CD4-positive, alpha-beta T cell treated with Interleukin-10 for 1 hour (primary cell): ENCODE data around the gene PEX5L.
"Not testable (repeated sequence)": the region's sequence is repeated elsewhere in the genome, so short reads cannot be mapped to it uniquely, and the experiment has no call there.

Experiments used
- DNase-seq: peaks from one replicate; pipeline ENCODE4 v3.0.0-alpha.2; 2020

The PEX5L gene

DNA sequence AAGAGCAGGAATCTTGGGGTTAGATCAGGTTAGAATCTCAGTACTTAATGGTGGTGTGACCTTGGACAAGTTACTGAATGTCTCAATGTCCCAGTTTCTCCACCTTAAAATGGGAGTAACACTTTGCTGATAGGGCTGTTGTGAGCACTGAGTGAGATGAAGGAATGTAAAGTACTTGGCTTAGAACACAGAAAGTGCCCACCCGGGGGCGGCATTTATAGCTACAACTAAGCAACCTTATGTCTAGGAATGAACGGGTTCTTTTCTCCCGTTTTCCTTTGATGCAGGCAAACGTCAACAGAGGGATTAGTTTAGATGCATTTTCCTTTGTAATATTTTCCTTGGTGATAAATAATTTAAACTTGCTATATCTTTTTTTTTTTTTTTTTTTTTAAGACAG, 207.3 kb downstream of the PEX5L start:
- DNase-seq, result no peak

GRCh38 chr3:179828738-179829137, 208.0 kb downstream of the PEX5L start:
- DNase-seq, result no peak

DNA sequence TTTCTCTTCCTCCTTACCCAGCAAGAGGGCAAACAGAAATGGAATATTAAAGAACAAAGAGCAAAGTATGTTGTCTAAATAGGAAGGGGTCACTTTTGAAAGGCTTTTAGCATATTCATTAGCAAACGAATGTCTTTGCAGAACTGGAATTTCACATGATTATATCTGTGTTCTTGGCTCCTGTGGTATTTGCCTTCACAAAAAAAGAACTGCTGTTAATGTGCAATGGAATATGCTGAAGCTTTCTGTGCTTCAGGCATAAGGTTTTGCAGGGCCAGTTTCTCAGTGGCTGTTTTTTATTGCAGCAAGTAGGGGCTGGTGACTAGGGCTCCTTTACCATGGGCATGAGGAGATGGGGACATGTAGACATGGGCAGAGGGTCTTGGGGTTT, 210.5 kb downstream of the PEX5L start:
- no peak for DNase-seq

- no peak for DNase-seq
Measured at GRCh38 chr3:179825527-179826246, 211.1 kb downstream of the PEX5L start.

DNA sequence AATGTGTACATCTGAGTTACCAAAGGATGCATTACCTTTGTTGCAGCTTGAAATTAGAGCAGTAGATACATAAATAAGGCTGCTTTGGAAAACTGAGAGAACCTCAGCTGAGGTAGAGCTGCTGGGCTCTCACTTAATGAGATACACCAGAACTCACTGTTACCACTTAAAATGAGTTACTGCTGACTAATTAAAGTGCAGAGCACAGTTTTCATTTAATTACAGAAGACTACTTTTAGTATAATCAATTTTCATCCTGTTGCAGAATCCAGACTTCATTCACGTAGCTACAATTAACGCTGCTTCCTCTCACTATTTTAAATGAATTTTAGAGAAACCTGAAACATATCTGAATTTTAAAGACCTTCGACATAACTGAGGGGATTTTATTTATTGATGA, 214.4 kb downstream of the PEX5L start:
- no peak for DNase-seq

GRCh38 chr3:179819379-179819778, 217.4 kb downstream of the PEX5L start:
- DNase-seq, result no peak

DNA sequence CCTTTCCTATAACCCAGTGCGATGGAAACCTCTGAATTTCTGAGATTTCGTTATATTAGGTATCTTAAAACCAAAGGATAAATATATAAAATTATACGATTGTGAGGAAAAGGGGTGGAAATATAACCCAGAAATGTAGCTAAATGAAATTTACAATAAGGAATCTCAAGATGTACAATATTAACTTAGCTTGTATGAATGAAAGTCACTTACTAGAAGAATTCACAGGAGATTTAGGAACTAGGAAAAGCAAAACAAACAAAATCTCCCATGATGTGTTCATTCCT, 224.7 kb downstream of the PEX5L start:
- no peak for DNase-seq

- DNase-seq, result peak; percentile 8
Measured at GRCh38 chr3:179811321-179812095, 225.2 kb downstream of the PEX5L start.

GRCh38 chr3:179809639-179810038, 227.1 kb downstream of the PEX5L start:
- no peak for DNase-seq

- DNase-seq, result no peak
Measured at GRCh38 chr3:179807588-179807987, 229.1 kb downstream of the PEX5L start.

- no peak for DNase-seq
Measured at GRCh38 chr3:179806177-179806576, 230.6 kb downstream of the PEX5L start.

DNA sequence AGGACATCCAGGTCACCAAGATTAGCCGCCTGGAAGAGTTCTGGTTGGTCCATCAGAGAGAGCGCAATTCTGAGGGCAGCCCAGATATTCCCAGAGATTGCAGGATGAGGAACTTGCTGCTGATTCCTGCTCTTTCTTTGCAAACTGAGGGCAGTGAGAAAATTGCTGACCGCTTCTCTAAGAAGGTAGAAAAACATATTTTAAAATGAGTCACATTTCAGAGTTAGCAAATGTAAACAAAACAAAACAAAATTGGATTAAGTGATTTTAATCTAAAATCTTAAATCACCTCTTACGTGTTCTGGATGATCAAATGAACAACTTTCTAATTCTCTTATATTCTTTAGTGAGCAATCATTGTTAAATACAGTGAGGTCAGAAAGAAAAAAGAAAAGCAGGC, 234.9 kb downstream of the PEX5L start:
- no peak for DNase-seq

DNA sequence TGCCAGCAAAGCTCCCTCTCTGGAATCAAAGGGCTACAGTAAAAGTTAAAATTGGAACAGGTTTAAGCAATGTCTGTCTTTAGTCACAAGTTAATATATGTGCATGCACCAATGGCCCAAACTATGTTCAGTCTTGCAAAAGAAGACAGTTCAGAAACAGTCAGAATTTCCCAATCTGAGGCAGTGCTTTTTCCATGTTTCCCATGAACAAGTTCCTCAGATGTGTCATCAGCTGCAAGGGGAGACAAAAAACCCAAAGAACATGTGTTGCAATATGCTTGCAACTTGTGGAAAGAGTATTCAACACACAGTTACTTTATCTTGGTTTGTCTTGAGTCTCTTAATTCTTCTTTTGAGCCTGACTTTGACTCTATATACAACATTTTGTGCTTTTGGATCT, 235.5 kb downstream of the PEX5L start:
- no peak for DNase-seq

GRCh38 chr3:179797192-179797591, 239.5 kb downstream of the PEX5L start:
- DNase-seq, result no peak

- no peak for DNase-seq
Measured at GRCh38 chr3:179796421-179796820, 240.3 kb downstream of the PEX5L start.

DNA sequence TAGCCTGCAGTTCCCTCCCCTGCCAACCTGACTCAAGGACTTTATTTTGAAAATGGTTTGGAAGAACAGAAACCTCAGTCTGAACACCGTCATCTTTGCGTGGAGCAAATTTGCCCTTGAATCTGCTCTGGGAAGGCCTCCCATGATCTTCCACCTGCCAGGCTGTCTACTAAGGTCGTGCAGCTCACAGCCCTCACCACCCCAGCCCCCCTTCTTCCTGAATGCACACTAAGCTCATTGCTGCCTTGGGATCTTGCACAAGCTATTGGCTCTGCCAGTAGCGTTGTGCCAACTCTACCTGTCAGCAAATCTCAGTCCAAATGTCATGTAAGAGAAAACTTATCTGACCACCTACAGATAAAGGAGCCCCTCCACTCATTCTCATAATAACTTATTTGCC, 242.4 kb downstream of the PEX5L start:
- DNase-seq, result no peak

GRCh38 chr3:179791793-179792192, 244.9 kb downstream of the PEX5L start:
- DNase-seq, result no peak

GRCh38 chr3:179788996-179789395, 247.7 kb downstream of the PEX5L start:
- no peak for DNase-seq

DNA sequence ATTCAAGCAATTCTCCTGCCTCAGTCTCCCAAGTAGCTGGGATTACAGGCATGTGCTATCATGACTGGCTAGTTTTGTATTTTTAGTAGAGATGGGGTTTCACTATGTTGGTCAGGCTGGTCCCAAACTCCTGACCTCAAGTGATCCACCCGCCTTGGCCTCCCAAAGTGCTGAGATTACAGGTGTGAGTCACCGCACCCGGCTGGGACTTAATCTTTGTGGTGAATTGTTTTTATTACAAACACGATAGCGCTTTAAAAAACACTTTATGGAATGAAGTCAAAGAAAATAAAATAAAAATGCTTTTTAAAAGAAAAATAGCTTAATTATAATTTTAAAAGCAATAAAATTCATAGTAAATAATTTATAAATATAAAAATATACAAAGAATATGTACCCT, 253.9 kb downstream of the PEX5L start:
- not testable (repeated sequence) for DNase-seq

DNA sequence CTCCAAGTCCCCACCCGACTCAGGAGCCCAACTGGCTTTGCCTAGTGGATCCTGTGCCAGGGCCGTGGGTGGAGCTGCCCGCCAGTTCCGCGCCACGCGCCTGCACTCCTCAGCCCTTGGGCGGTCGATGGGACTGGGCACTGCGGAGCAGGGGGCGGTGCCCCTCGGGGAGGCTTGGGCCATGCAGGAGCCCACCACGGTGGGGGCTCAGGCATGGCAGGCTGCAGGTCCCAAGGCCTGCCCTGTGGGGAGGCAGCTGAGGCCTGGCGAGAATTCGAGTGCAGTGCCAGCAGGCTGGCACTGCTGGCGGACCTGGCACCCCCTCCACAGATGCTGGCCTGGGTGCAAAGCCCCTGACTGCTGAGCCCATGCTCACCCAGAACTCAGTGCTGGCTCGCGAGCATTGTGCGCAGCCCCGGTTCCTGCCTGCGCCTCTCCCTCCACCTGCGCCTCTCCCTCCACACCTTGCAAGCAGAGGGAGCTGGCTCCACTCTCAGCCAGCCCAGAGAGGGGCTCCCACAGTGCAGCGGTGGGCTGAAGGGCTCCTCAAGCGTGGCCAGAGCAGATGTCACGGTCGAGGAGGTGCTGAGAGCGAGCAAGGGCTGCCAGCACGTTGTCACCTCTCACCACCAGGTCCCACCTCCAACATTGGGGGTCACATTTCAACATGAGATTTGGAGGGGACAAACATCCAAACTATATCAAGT, 261.2 kb downstream of the PEX5L start:
- no peak for DNase-seq

DNA sequence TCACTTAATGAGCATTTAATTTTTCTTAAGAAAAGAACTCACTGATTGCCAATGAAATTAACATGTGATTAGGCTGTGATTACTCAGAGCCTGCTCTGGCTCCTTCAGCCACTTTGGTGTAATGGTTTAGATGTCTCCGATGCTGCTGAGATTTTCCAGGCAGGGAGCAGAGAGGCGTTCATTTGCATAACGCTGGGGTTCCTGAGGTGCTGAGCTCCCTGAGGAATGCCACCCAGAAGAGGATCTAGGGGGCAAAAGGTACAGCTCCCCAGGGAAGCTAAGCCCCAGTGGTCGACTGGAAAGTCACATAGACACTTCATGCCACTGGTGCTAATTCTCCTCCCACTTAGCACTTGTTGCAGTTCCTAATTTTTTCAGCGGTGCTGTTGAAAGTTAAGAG, 264.4 kb downstream of the PEX5L start:
- DNase-seq, result no peak

- no peak for DNase-seq
Measured at GRCh38 chr3:179771797-179772196, 264.9 kb downstream of the PEX5L start.

GRCh38 chr3:179769411-179770247, 267.1 kb downstream of the PEX5L start:
- no peak for DNase-seq
